Stimulated activated naive B cell treated with anti-CD40 and anti-IgM and Interleukin-4, amounts not matched to agents 10 μg/mL and 1 μg/mL and 100 μg/mL, for 72 hours (primary cell): ENCODE data around the gene RYR2.

Experiments
- ATAC-seq, 2 donors: fragments of 150-1000 bp; cut with Tn5 transposase; replicated peaks; 2 replicates each; pipeline ENCODE4 v1.10.0; 2021; ENCODE audit warnings: moderate library complexity in 1 of 2
- DNase-seq: peaks from one replicate; pipeline ENCODE4 v3.0.0; 2021
- H3K27ac Mint-ChIP-seq: one replicate; pipeline ENCODE4 v1.8.0; 2022; ENCODE audit warnings: mild to moderate bottlenecking, mixed read lengths
- H3K27me3 Mint-ChIP-seq, 2 donors: one replicate each; pipeline ENCODE4 v1.8.0; 2022; ENCODE audit warnings: mixed read lengths in 2 of 2
- H3K36me3 Mint-ChIP-seq, 2 donors: one replicate each; pipeline ENCODE4 v1.8.0; 2022; ENCODE audit warnings: mixed read lengths in 2 of 2, mild to moderate bottlenecking in 1 of 2
- H3K4me1 Mint-ChIP-seq, 2 donors: one replicate each; pipeline ENCODE4 v1.8.0; 2022; ENCODE audit warnings: mixed read lengths in 2 of 2, mild to moderate bottlenecking in 1 of 2
- H3K4me3 Mint-ChIP-seq, 2 donors: one replicate each; pipeline ENCODE4 v1.8.0; 2022; ENCODE audit warnings: mild to moderate bottlenecking in 2 of 2, mixed read lengths in 2 of 2, moderate library complexity in 1 of 2
- H3K9me3 Mint-ChIP-seq, 2 donors: one replicate each; pipeline ENCODE4 v1.8.0; 2022; ENCODE audit warnings: mixed read lengths in 2 of 2, mild to moderate bottlenecking in 1 of 2

Gene RYR2

GRCh38 chr1:237042526-237042891 lies 525 bp downstream of the RYR2 start:
- DNase-seq (no peak), ATAC-seq (no peak)
- Mint-ChIP-seq H3K9me3 (no peaks in the 10 kb centered on the region), H3K4me1 (peaks cover 6 to 14% of the 10 kb centered on the region in 2 donors), H3K27me3 (peaks cover 37 to 40% of the 10 kb centered on the region in 2 donors), H3K27ac (no peak overlapping the region), H3K36me3 (no peaks in the 10 kb centered on the region), H3K4me3 (no peak overlapping the region)

- peak overlapping the region; percentile 5 to 16 for H3K4me3 Mint-ChIP-seq
These were observed 1.1 kb downstream of the RYR2 start for GRCh38 chr1:237042892-237043576.

GRCh38 chr1:237043846-237044636 lies 2.1 kb downstream of the RYR2 start:
- no peak overlapping the region for H3K27ac Mint-ChIP-seq
- no peaks in the 10 kb centered on the region for H3K9me3 Mint-ChIP-seq
- H3K36me3 Mint-ChIP-seq, result no peaks in the 10 kb centered on the region
- peaks cover 6 to 14% of the 10 kb centered on the region in 2 donors for H3K4me1 Mint-ChIP-seq
- H3K27me3 Mint-ChIP-seq, result peaks cover 37 to 40% of the 10 kb centered on the region in 2 donors
- ATAC-seq (no peak), DNase-seq (no peak)
- no peak overlapping the region for H3K4me3 Mint-ChIP-seq

More at GRCh38 chr1:237042892-237043576, 1.1 kb downstream of the RYR2 start:
- H3K27ac Mint-ChIP-seq, result no peak overlapping the region
- no peaks in the 10 kb centered on the region for H3K9me3 Mint-ChIP-seq
- DNase-seq (no peak), ATAC-seq (no peak)
- peaks cover 37 to 40% of the 10 kb centered on the region in 2 donors for H3K27me3 Mint-ChIP-seq
- no peaks in the 10 kb centered on the region for H3K36me3 Mint-ChIP-seq
- H3K4me1 Mint-ChIP-seq, result peaks cover 6 to 14% of the 10 kb centered on the region in 2 donors

GRCh38 chr1:237045278-237046016 lies 3.5 kb downstream of the RYR2 start:
- Mint-ChIP-seq H3K27me3 (peaks cover 38 to 39% of the 10 kb centered on the region in 2 donors), H3K9me3 (no peaks in the 10 kb centered on the region), H3K4me1 (peaks cover 6 to 14% of the 10 kb centered on the region in 2 donors), H3K4me3 (no peak overlapping the region), H3K27ac (no peak overlapping the region), H3K36me3 (no peaks in the 10 kb centered on the region)
- DNase-seq (no peak), ATAC-seq (no peak)

GRCh38 chr1:237048803-237049202 lies 6.8 kb downstream of the RYR2 start:
- ATAC-seq (no peak), DNase-seq (no peak)
- no peaks in the 10 kb centered on the region for H3K36me3 Mint-ChIP-seq
- H3K27me3 Mint-ChIP-seq, result peaks cover 14 to 20% of the 10 kb centered on the region in 2 donors
- H3K4me1 Mint-ChIP-seq, result no peaks in the 10 kb centered on the region
- no peaks in the 10 kb centered on the region for H3K9me3 Mint-ChIP-seq
- no peak overlapping the region for H3K27ac Mint-ChIP-seq
- no peak overlapping the region for H3K4me3 Mint-ChIP-seq

GRCh38 chr1:237050185-237050584 lies 8.2 kb downstream of the RYR2 start:
- Mint-ChIP-seq H3K9me3 (no peaks in the 10 kb centered on the region), H3K27ac (no peak overlapping the region), H3K4me3 (no peak overlapping the region), H3K4me1 (no peaks in the 10 kb centered on the region), H3K27me3 (peaks cover 9 to 21% of the 10 kb centered on the region in 2 donors), H3K36me3 (no peaks in the 10 kb centered on the region)
- DNase-seq (no peak), ATAC-seq (no peak)

GRCh38 chr1:237050915-237051314 lies 8.9 kb downstream of the RYR2 start:
- no peak overlapping the region for H3K4me3 Mint-ChIP-seq
- H3K4me1 Mint-ChIP-seq, result no peaks in the 10 kb centered on the region
- H3K9me3 Mint-ChIP-seq, result no peaks in the 10 kb centered on the region
- DNase-seq (no peak), ATAC-seq (no peak)
- H3K27me3 Mint-ChIP-seq, result peaks cover 6 to 20% of the 10 kb centered on the region in 2 donors
- no peaks in the 10 kb centered on the region for H3K36me3 Mint-ChIP-seq
- no peak overlapping the region for H3K27ac Mint-ChIP-seq

- peaks cover 0 to 2% of the 10 kb centered on the region in 2 donors for H3K9me3 Mint-ChIP-seq
- DNase-seq (no peak), ATAC-seq (no peak)
- H3K4me3 Mint-ChIP-seq, result no peak overlapping the region
- peaks cover 6 to 20% of the 10 kb centered on the region in 2 donors for H3K27me3 Mint-ChIP-seq
- no peak overlapping the region for H3K27ac Mint-ChIP-seq
- H3K4me1 Mint-ChIP-seq, result no peaks in the 10 kb centered on the region
- H3K36me3 Mint-ChIP-seq, result no peaks in the 10 kb centered on the region
These were observed 12.3 kb downstream of the RYR2 start for GRCh38 chr1:237054313-237054712.

- peaks cover 0 to 2% of the 10 kb centered on the region in 2 donors for H3K9me3 Mint-ChIP-seq
- no peak overlapping the region for H3K27ac Mint-ChIP-seq
- H3K4me1 Mint-ChIP-seq, result no peaks in the 10 kb centered on the region
- no peaks in the 10 kb centered on the region for H3K36me3 Mint-ChIP-seq
- ATAC-seq (no peak), DNase-seq (no peak)
- H3K4me3 Mint-ChIP-seq, result no peak overlapping the region
- H3K27me3 Mint-ChIP-seq, result peaks cover 3 to 10% of the 10 kb centered on the region in 2 donors
These were observed 16.5 kb downstream of the RYR2 start for GRCh38 chr1:237058470-237058869.

GRCh38 chr1:237059244-237059643 lies 17.3 kb downstream of the RYR2 start:
- no peak for DNase-seq
- Mint-ChIP-seq H3K4me1 (no peaks in the 10 kb centered on the region), H3K4me3 (no peak overlapping the region), H3K9me3 (peaks cover 0 to 2% of the 10 kb centered on the region in 2 donors), H3K36me3 (no peaks in the 10 kb centered on the region), H3K27me3 (peaks cover 0 to 7% of the 10 kb centered on the region in 2 donors), H3K27ac (no peak overlapping the region)
- no peak for ATAC-seq

- no peak for DNase-seq
- no peak for ATAC-seq
- H3K9me3 Mint-ChIP-seq, result peaks cover 4 to 5% of the 10 kb centered on the region in 2 donors
- H3K4me3 Mint-ChIP-seq, result no peak overlapping the region
- no peaks in the 10 kb centered on the region for H3K4me1 Mint-ChIP-seq
- no peaks in the 10 kb centered on the region for H3K36me3 Mint-ChIP-seq
- no peak overlapping the region for H3K27ac Mint-ChIP-seq
- H3K27me3 Mint-ChIP-seq, result no peaks in the 10 kb centered on the region
These were observed 21.0 kb downstream of the RYR2 start for GRCh38 chr1:237062976-237063375.

GRCh38 chr1:237065903-237066302 lies 23.9 kb downstream of the RYR2 start:
- DNase-seq (no peak), ATAC-seq (no peak)
- H3K27me3 Mint-ChIP-seq, result no peaks in the 10 kb centered on the region
- no peak overlapping the region for H3K4me3 Mint-ChIP-seq
- H3K27ac Mint-ChIP-seq, result no peak overlapping the region
- H3K36me3 Mint-ChIP-seq, result no peaks in the 10 kb centered on the region
- no peaks in the 10 kb centered on the region for H3K4me1 Mint-ChIP-seq
- H3K9me3 Mint-ChIP-seq, result peaks cover 4 to 5% of the 10 kb centered on the region in 2 donors

GRCh38 chr1:237070519-237070918 lies 28.5 kb downstream of the RYR2 start:
- no peak overlapping the region for H3K27ac Mint-ChIP-seq
- DNase-seq (no peak), ATAC-seq (no peak)
- H3K36me3 Mint-ChIP-seq, result no peaks in the 10 kb centered on the region
- peaks cover 6 to 11% of the 10 kb centered on the region in 2 donors for H3K9me3 Mint-ChIP-seq
- H3K4me3 Mint-ChIP-seq, result no peak overlapping the region
- no peaks in the 10 kb centered on the region for H3K27me3 Mint-ChIP-seq
- H3K4me1 Mint-ChIP-seq, result no peaks in the 10 kb centered on the region

- no peak overlapping the region for H3K27ac Mint-ChIP-seq
- H3K4me3 Mint-ChIP-seq, result no peak overlapping the region
- no peak for DNase-seq
These were observed 29.8 kb downstream of the RYR2 start for GRCh38 chr1:237071641-237072420.

More at GRCh38 chr1:237071641-237072420, 29.8 kb downstream of the RYR2 start:
- no peaks in the 10 kb centered on the region for H3K4me1 Mint-ChIP-seq
- H3K36me3 Mint-ChIP-seq, result no peaks in the 10 kb centered on the region
- H3K9me3 Mint-ChIP-seq, result peaks cover 4 to 8% of the 10 kb centered on the region in 2 donors
- ATAC-seq, result no peak
- no peaks in the 10 kb centered on the region for H3K27me3 Mint-ChIP-seq
